Measurements from ENCODE around the gene SPINK4. TPM values are rescaled to one million over a fixed set of nuclear protein-coding genes. Genes with fewer than 3 reads are reported as not detected.

The SPINK4 gene
- total RNA-seq, 1 experiment from 2014 or later = not detected

DNA sequence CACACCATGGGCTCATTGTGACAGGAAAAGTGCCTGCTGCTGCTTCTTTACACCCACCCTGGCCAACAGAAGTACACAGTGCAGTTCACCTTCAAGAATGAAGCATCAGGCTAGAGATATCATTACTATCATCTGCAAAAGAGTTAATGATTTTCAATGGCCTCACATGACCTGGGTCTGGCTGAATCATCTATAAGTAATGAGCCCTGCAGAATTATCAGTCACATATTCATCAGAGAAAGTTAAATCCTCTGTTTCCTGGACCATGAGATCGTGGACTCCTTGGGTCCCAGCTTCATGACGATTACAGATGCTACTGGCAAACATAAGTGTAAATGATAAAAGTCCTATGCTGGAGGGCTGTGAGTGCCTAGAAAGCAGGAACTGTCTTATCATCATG is 16.3 kb downstream of the SPINK4 start:
- DNase-seq (ENCODE audit: low read depth) = no peak

- no peak for DNase-seq (ENCODE audit: low read depth)
Measured at GRCh38 chr9:33257276-33257675, 17.3 kb downstream of the SPINK4 start.

GRCh38 chr9:33260372-33260771 is 20.4 kb downstream of the SPINK4 start:
- no peak for DNase-seq (ENCODE audit: low read depth)

DNA sequence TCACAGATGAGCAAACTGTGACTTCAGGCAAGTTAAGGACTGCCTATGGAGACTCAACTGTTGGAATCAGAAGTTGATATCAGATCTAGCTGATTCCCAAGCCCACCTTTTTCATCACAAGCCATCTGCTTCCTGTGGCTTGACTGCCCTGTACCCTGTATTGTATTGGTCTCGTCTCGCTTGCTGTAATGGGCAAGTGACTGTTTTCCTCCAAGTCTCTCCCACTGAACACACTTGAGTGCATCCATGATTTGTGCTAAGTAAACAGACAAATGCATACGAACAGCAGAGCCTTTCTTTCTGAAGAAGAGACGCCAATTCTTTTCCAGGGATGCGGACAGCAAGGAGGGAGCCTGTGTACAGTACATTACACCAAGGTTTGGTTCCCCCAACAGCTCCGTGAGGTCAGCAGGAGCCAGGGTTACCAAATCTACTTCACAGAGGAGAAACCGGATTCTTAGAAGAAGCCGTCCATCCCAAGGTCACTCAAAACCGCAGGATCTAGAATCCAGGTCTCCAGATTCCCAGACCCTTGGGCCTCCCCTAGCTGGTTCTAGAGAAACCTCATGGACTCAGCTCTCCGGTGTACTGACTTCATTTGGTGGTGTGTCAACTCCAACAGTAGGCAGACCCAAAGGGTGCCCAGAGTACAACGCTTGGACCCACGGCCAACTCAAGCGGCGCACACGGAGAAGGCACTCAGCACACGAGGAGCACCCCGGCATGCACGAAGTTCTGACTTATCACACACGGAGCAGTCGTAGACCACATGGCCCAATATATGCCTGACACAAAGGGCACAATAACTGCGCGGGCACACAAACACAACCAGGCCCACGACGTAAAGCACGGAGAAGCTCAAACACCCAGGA is 23.4 kb downstream of the SPINK4 start:
- DNase-seq (ENCODE audit: low read depth) = peak; percentile 15

GRCh38 chr9:33264003-33264472 is 24.1 kb downstream of the SPINK4 start:
- peak; percentile 11 for DNase-seq (ENCODE audit: low read depth)

DNA sequence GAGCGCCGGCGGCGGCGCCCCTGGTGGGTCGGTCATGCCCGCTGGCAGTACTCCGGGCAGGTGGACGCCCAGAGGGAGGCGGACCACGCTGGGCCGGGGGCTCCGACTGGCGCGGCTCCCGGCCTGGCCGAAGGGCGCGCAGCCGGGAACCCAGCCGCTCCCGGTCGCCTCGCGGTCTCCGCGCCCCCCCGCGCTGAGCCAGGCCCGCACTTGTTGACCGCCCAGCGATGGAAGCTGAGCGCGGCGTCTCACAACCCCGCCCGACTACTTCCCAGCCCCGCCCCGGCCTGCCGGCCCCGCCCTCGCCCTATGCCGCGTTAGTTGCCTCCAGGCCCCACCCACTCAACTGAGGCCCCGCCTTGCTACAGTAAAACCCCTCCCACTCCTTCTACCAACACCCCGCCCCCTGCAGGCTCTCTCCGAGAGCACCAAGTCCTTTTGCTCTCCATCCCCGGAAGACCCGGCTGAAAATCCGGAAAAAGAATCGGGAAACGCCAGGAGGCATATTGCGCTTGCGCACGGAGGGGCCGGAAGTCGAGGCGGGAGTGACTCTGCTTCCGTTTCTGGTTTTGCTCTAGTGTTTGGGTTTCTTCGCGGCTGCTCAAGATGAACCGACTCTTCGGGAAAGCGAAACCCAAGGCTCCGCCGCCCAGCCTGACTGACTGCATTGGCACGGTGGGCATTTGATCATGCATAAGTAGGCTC is 24.7 kb downstream of the SPINK4 start, which contains the start of the genes BAG1 and CHMP5:
BAG1 (minus strand) TSS at position 236 of the 705 bp plus-strand sequence.
CHMP5 (plus strand) TSS at position 577 of the 705 bp plus-strand sequence; CDS start at position 607, 30 bp downstream.
- DNase-seq (ENCODE audit: low read depth) = peak; percentile 98

DNA sequence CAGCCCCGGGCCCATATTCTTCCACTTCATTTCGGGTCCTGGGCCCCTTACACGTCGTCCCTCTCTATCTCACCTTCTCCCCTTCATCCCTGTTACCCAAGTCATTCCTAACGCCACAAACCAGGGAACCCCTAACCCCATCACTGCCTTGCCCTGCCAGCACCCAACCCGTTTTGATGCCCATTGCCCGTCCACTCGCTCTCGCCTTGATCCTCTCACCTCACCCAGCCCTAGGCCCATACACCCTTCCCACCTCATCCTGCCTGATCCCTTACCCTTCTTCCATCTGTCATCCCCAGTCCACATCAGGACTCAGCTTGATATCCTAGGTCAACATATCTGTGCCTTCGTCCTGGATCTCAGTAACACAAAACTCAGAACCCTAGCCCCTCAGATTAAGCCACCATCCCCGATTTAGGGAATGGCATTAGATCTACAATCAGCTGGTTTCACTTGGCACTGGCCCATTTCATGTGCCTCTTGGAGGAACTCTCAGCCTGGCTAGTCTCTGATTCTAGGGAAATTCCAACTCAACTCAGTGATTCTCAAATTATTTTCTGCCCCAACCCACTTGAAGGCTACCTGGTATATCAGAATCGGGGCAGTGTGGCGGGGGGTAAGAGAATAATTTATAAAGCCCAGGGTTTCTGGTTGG is 25.4 kb downstream of the SPINK4 start:
- no peak for DNase-seq (ENCODE audit: low read depth)

- DNase-seq (ENCODE audit: low read depth) = no peak
Measured at GRCh38 chr9:33267151-33267767, 27.3 kb downstream of the SPINK4 start.

GRCh38 chr9:33270146-33270545 is 30.2 kb downstream of the SPINK4 start:
- DNase-seq (ENCODE audit: low read depth) = no peak

GRCh38 chr9:33272061-33272460 is 32.1 kb downstream of the SPINK4 start:
- peak; percentile 20 for DNase-seq (ENCODE audit: low read depth)

GRCh38 chr9:33273266-33273971 is 33.5 kb downstream of the SPINK4 start:
- DNase-seq (ENCODE audit: low read depth) = no peak

- peak; percentile 69 for DNase-seq (ENCODE audit: low read depth)
Measured at GRCh38 chr9:33273972-33274328, 34.0 kb downstream of the SPINK4 start.

DNA sequence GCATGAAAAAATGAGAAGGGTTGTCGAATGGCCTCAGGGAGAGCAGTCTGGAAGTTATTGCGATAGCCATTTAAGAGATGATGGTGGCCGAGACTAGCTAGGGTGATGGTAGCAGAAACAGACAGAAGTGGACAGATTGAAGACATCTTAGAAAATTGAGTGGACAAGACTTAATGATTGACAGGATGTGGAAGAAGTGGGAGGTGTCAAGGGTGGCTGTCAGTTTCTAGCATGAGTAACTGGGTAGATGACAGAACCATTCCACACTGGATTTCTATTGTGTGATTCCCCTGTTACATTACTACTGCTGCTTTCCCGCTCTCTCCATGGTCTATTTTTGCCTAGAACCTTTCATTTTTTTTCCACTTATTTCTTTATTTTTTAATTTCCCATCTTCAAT is 37.5 kb downstream of the SPINK4 start:
- no peak for DNase-seq (ENCODE audit: low read depth)

- no peak for DNase-seq (ENCODE audit: low read depth)
Measured at GRCh38 chr9:33285502-33285901, 45.5 kb downstream of the SPINK4 start.

DNA sequence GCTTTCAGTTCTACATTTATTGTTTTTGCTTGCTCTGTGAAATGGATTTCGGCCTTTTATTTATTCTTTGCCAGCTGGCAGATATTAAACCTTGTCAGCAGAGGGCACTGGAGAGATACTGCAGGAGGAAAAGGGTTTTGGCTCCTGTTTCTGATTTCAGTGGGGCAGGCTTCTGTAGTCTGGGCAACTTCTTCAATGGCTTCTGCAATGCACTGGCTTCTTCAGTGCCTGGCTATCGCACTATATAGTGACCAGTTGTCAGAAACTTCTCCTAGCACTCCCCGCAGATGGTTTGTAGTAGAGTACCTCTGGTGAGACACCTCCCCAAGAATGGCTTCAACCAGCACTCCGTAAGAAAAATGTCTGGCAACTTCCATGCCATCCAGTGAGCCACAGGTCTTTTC is 47.1 kb downstream of the SPINK4 start:
- peak; percentile 54 for DNase-seq (ENCODE audit: low read depth)

DNA sequence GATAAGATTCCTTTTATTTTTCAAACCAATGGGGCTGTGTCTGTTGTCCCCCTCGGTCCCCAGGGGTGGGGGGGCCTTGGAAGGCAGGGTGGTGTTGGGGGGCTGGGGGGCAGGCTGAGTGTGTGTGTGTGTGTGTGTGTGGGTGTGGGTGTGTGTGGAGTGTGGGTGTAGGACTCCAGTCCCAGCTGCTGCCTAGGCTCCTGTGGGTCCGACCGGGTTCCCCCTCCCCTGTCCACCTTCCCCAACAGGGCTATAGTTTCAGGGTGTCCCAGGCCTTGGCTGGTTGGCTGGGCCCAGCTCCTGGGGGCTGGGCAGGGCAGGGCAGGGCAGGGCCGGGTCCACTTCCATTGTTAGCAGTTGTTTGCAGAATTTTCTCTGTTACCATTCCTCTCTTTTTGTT is 48.3 kb downstream of the SPINK4 start:
- no peak for DNase-seq (ENCODE audit: low read depth)

DNA sequence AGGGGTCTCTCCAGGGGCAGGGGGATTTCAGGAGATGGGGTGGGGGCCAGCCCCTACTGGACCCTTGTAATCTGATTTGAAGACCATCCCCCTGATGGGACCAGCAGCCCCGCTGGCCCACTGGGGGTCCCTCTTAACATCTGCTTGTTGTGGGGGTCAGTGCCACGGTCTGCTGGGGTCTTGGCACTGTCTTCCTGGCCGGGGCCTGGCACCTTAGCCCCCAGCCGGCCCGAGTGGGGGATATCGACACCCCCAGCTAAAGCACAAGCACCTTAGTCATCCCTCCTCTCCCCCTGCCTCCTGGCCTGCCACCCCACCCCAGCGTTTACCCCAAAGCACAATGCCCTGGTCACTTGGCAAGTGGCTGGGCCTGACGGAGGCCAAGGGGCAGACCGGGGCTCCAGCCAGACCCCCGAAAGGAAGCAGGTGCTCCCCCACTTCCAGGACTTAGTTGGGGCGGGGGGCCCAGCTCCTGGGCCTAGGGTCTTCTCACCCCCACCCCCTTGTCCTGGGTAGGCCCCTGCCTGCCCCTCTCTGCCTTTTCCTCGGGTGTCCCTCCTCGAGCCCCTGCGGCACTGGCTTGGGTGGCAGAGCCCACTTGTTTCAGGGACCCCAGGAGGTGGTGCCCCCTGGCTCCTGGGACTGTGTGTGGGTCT is 49.0 kb downstream of the SPINK4 start:
- no peak for DNase-seq (ENCODE audit: low read depth)

- DNase-seq (ENCODE audit: low read depth) = no peak
Measured at GRCh38 chr9:33289496-33289895, 49.5 kb downstream of the SPINK4 start.

DNA sequence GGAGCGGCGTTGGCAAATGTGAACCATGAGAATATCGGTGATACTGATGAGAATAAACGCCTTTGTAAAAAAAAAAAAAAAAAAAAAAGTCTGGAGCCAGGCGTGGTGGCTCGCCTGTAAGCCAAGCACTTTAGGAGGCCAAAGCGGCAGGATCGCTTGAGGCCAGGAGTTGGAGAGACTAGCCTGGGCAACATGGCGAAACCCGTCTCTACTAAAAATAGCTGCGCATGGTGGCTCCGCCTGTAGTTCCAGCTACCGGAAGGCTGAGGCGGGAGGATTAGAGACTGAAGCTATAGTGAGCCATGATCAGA is 49.9 kb downstream of the SPINK4 start:
- DNase-seq (ENCODE audit: low read depth) = no peak

DNA sequence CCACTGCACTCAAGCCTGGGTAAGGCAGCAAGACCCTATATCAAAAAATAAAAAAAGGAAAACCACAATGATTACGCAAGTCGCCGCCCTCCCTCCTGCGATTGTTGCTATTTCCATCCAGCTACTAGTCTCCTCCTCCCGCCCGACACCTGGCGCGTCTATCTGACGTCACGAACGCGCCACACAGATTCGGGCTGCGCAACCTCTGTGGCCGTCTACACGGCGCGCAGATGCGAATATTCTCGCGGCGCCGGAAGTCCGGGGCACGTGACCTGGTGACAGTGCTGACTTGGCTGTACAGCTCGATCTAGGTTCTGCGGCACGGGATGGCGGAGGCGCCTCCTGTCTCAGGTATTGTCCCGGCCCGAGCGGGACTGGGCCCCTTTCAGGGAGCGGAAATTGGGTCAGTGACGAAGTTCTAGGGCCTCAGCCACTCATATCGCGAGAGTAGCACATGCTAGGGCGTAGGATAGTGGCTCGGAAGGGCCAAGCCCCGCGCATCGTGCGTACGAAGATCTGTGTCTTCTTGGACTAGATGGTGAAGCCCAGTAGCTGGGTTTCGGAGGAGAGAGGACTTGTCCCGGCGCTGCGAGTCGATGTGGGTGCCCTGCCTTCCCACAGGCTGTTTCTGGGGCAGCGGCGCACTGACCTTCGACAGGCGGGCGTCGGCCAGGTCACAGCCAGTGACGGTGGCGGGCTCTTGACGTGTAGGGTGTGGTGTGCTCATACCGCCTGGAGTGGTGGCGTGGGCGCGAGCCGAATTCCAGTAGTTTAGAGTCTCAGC is 50.5 kb downstream of the SPINK4 start, which contains the start of gene NFX1:
NFX1 (plus strand) TSS at position 270 of the 784 bp plus-strand sequence; CDS start at position 327, 57 bp downstream.
- peak; percentile 99 for DNase-seq (ENCODE audit: low read depth)

Measured in HT1080 (cell line).